Activated T-helper 1 cell treated with anti-CD3 and anti-CD28 coated beads, Interleukin-12 subunit alpha, Interleukin-12 subunit beta, Interleukin-2, Interleukin-4 antibody, amounts not matched to agents 30 ng/mL and 10 ng/mL and 1 ng/mL, durations not matched to agents 14 hours and 24 hours and 36 hours (primary cell): ENCODE results near the gene SLC22A4. TPM values are rescaled to one million over a fixed set of nuclear protein-coding genes. Genes with fewer than 3 reads are reported as not detected.

ENCODE experiments used
- DNase-seq: peaks from one replicate; pipeline ENCODE4 v3.0.0; 2021; ENCODE audit warnings: low spot score
- H3K27ac Mint-ChIP-seq: one replicate; pipeline ENCODE4 v1.8.0; 2021; ENCODE audit warnings: mild to moderate bottlenecking, mixed read lengths
- H3K27me3 Mint-ChIP-seq: one replicate; pipeline ENCODE4 v1.8.0; 2022; ENCODE audit warnings: mild to moderate bottlenecking, moderate library complexity, mixed read lengths; ENCODE audit not compliant: insufficient read depth
- H3K36me3 Mint-ChIP-seq: one replicate; pipeline ENCODE4 v1.8.0; 2021; ENCODE audit warnings: low read depth, mixed read lengths
- H3K4me1 Mint-ChIP-seq: one replicate; pipeline ENCODE4 v1.8.0; 2021; ENCODE audit warnings: low read depth, mixed read lengths
- H3K4me3 Mint-ChIP-seq: one replicate; pipeline ENCODE4 v1.8.0; 2021; ENCODE audit warnings: mild to moderate bottlenecking, moderate library complexity, mixed read lengths
- H3K9me3 Mint-ChIP-seq: one replicate; pipeline ENCODE4 v1.8.0; 2021; ENCODE audit warnings: mixed read lengths
- intact Hi-C: fragments of 100-400 bp; cut with micrococcal nuclease; formaldehyde crosslinking; loops from one replicate; pipeline ENCODE4 v1.15.1; 2024
- total RNA-seq: library from RNA; stranded (reverse); gene quantifications from 2 replicates; pipeline ENCODE4 v1.2.3, GENCODE V29; 2022

Gene SLC22A4
- total RNA-seq, 1 donor from 2014 or later = 1.6 TPM

- H3K27me3 Mint-ChIP-seq = peaks cover 15% of the 10 kb centered on the region
- intact Hi-C loops = loop anchor here (1.0 to 10.0 kb wide), 6 partner anchors 56 to 758 kb away; partner anchors contain the start of genes GDF9 and UQCRQ
- peaks cover 30% of the 10 kb centered on the region for H3K4me1 Mint-ChIP-seq
- H3K36me3 Mint-ChIP-seq = peaks cover 2% of the 10 kb centered on the region
- H3K9me3 Mint-ChIP-seq = no peaks in the 10 kb centered on the region
- DNase-seq = peak; percentile 53
- H3K27ac Mint-ChIP-seq = peak overlapping the region; percentile 75
- peak overlapping the region; percentile 93 for H3K4me3 Mint-ChIP-seq
Measured at GRCh38 chr5:132293066-132293991, 865 bp upstream of the SLC22A4 start.

- Mint-ChIP-seq H3K9me3 (no peaks in the 10 kb centered on the region), H3K36me3 (no peaks in the 10 kb centered on the region), H3K27ac (peak overlapping the region; percentile 95), H3K27me3 (peaks cover 15% of the 10 kb centered on the region), H3K4me1 (peaks cover 32% of the 10 kb centered on the region), H3K4me3 (peak overlapping the region; percentile 93)
- DNase-seq = peak; percentile 60
- intact Hi-C loops = loop anchor here (1.0 to 10.0 kb wide), 7 partner anchors 22 to 230 kb away; partner anchors contain the start of gene SLC22A5
Measured at GRCh38 chr5:132294728-132295504, 722 bp downstream of the SLC22A4 start.

GRCh38 chr5:132295505-132296411, 1.6 kb downstream of the SLC22A4 start:
- H3K27me3 Mint-ChIP-seq = peaks cover 15% of the 10 kb centered on the region
- H3K27ac Mint-ChIP-seq = peak overlapping the region; percentile 95
- peaks cover 32% of the 10 kb centered on the region for H3K4me1 Mint-ChIP-seq
- intact Hi-C loops = loop anchor here (2.0 to 10.0 kb wide), 5 partner anchors 23 to 231 kb away; no protein-coding TSS in a partner anchor
- no peak for DNase-seq
- peak overlapping the region; percentile 93 for H3K4me3 Mint-ChIP-seq
- H3K36me3 Mint-ChIP-seq = no peaks in the 10 kb centered on the region
- H3K9me3 Mint-ChIP-seq = no peaks in the 10 kb centered on the region

- DNase-seq = no peak
- Mint-ChIP-seq H3K27me3 (peaks cover 15% of the 10 kb centered on the region), H3K27ac (no peak overlapping the region), H3K36me3 (no peaks in the 10 kb centered on the region), H3K9me3 (no peaks in the 10 kb centered on the region), H3K4me3 (no peak overlapping the region), H3K4me1 (peaks cover 32% of the 10 kb centered on the region)
- intact Hi-C loops = loop anchor here (10.0 kb wide), 2 partner anchors 158 to 192 kb away; no protein-coding TSS in a partner anchor
Measured at GRCh38 chr5:132296412-132297016, 2.3 kb downstream of the SLC22A4 start.

- intact Hi-C loops = loop anchor here (10.0 kb wide), 2 partner anchors 157 to 193 kb away; no protein-coding TSS in a partner anchor
- H3K27ac Mint-ChIP-seq = no peak overlapping the region
- no peak overlapping the region for H3K4me3 Mint-ChIP-seq
- no peak for DNase-seq
- peaks cover 32% of the 10 kb centered on the region for H3K4me1 Mint-ChIP-seq
- no peaks in the 10 kb centered on the region for H3K9me3 Mint-ChIP-seq
- peaks cover 13% of the 10 kb centered on the region for H3K27me3 Mint-ChIP-seq
- no peaks in the 10 kb centered on the region for H3K36me3 Mint-ChIP-seq
Measured at GRCh38 chr5:132297211-132297940, 3.2 kb downstream of the SLC22A4 start.

GRCh38 chr5:132298298-132299212, 4.4 kb downstream of the SLC22A4 start:
- peaks cover 27% of the 10 kb centered on the region for H3K4me1 Mint-ChIP-seq
- H3K4me3 Mint-ChIP-seq = no peak overlapping the region
- no peaks in the 10 kb centered on the region for H3K9me3 Mint-ChIP-seq
- H3K36me3 Mint-ChIP-seq = no peaks in the 10 kb centered on the region
- no peak overlapping the region for H3K27ac Mint-ChIP-seq
- intact Hi-C loops = loop anchor here (10.0 kb wide), 2 partner anchors 156 to 194 kb away; no protein-coding TSS in a partner anchor
- DNase-seq = no peak
- H3K27me3 Mint-ChIP-seq = peaks cover 9% of the 10 kb centered on the region

- Mint-ChIP-seq H3K27me3 (peaks cover 5% of the 10 kb centered on the region), H3K4me1 (peaks cover 26% of the 10 kb centered on the region), H3K27ac (no peak overlapping the region), H3K9me3 (peaks cover under 1% of the 10 kb centered on the region), H3K4me3 (no peak overlapping the region), H3K36me3 (no peaks in the 10 kb centered on the region)
- intact Hi-C loops = loop anchor here (10.0 kb wide), 2 partner anchors 155 to 195 kb away; no protein-coding TSS in a partner anchor
- no peak for DNase-seq
Measured at GRCh38 chr5:132299917-132300316, 5.7 kb downstream of the SLC22A4 start.

- H3K4me1 Mint-ChIP-seq = peaks cover 17% of the 10 kb centered on the region
- no peak overlapping the region for H3K4me3 Mint-ChIP-seq
- peaks cover 7% of the 10 kb centered on the region for H3K9me3 Mint-ChIP-seq
- intact Hi-C loops = no loop called here
- H3K36me3 Mint-ChIP-seq = peaks cover 4% of the 10 kb centered on the region
- DNase-seq = no peak
- H3K27ac Mint-ChIP-seq = no peak overlapping the region
- peaks cover 3% of the 10 kb centered on the region for H3K27me3 Mint-ChIP-seq
Measured at GRCh38 chr5:132300577-132301343, 6.6 kb downstream of the SLC22A4 start.

- Mint-ChIP-seq H3K9me3 (peaks cover 7% of the 10 kb centered on the region), H3K36me3 (peaks cover 4% of the 10 kb centered on the region), H3K27ac (no peak overlapping the region), H3K27me3 (no peaks in the 10 kb centered on the region), H3K4me1 (peaks cover 13% of the 10 kb centered on the region), H3K4me3 (no peak overlapping the region)
- no peak for DNase-seq
- intact Hi-C loops = no loop called here
Measured at GRCh38 chr5:132301344-132302271, 7.4 kb downstream of the SLC22A4 start.
